Activated CD8-positive, alpha-beta T cell treated with anti-CD3 and anti-CD28 coated beads for 36 hours (primary cell): ENCODE measurements around the gene C1orf21. TPM values are rescaled to one million over a fixed set of nuclear protein-coding genes. Genes with fewer than 3 reads are reported as not detected.

Experiments
- ATAC-seq: fragments of 200-7000 bp; cut with Tn5 transposase; one replicate; pipeline ENCODE4 v1.10.0; 2021; ENCODE audit warnings: mild to moderate bottlenecking, moderate library complexity
- CTCF ChIA-PET: fragments of 350-600 bp; sonication (Branson Sonifier 250); formaldehyde crosslinking; loops from one replicate; lab custom pipeline; 2021; ENCODE audit warnings: antibody characterized with exemption; lab: Charles Lee
- POLR2A ChIA-PET: fragments of 350-600 bp; sonication (Branson Sonifier 250); formaldehyde crosslinking; loops from one replicate; lab custom pipeline; 2021; ENCODE audit warnings: antibody characterized with exemption; lab: Charles Lee
- DNase-seq: peaks from one replicate; pipeline ENCODE4 v3.0.0-alpha.2; 2020
- H3K27ac Mint-ChIP-seq: one replicate; pipeline ENCODE4 v1.8.0; 2021; ENCODE audit warnings: mild to moderate bottlenecking, mixed read lengths
- H3K27me3 Mint-ChIP-seq: one replicate; pipeline ENCODE4 v1.8.0; 2021; ENCODE audit warnings: mixed read lengths
- H3K36me3 Mint-ChIP-seq: one replicate; pipeline ENCODE4 v1.8.0; 2021; ENCODE audit warnings: low read depth, mixed read lengths
- H3K4me1 Mint-ChIP-seq: one replicate; pipeline ENCODE4 v1.8.0; 2021; ENCODE audit warnings: low read depth, mixed read lengths
- H3K4me3 Mint-ChIP-seq: one replicate; pipeline ENCODE4 v1.8.0; 2021; ENCODE audit warnings: mild to moderate bottlenecking, moderate library complexity, mixed read lengths
- H3K9me3 Mint-ChIP-seq: one replicate; pipeline ENCODE4 v1.8.0; 2021; ENCODE audit warnings: mixed read lengths
- intact Hi-C: fragments of 100-400 bp; cut with micrococcal nuclease; formaldehyde crosslinking; loops from one replicate; pipeline ENCODE4 v1.10.0; 2022
- total RNA-seq, 2 experiments: library from RNA; stranded (reverse); gene quantifications; one replicate each; pipeline ENCODE4 v1.2.3, GENCODE V29; 2021
- TF ChIP-seq, protein P1 (sequence below): fragments of 200-600 bp; IDR thresholded peaks from one replicate; pipeline ENCODE4 v1.8.0; 2022; ENCODE audit warnings: antibody characterized with exemption, mild to moderate bottlenecking

The C1orf21 gene
- total RNA-seq, 2 experiments from 2014 or later, result 3.8 to 4.6 TPM

DNA sequence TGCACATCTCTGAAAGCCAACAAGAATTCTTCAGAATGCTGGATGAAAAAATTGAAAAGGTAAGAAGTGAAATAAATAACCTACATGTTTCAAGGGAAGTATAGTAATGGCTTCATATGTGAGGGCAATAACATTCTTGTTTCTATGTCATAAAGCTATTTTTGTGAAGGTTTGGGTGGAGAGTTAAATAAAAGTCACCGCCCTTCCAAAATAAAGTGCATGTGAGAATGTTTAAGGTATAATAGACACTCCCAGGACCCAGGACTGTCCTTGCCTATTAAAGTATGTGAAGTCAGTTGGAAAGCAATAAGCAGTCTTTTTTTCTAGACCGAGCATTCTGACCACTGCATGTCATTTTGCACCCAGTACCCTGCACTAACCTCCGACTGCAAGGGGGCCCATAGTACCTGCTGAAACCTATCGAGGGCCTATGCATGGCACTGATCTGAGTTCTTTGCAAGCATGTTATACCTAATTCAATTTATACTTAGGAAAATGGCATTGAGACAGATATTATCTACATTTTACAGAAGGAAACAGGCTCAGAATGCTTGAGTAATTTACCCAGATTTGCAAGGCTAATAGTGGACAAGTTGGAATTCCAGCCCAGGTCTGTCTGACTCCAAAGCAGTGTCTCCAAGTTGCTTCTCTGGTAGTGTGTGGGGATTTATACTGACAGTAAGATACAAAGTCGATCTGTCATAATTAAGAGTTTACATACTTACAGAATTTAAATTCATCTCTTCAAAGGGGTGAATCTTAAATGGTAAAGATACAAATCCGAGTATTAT, 211.8 kb downstream of the C1orf21 start:
- Mint-ChIP-seq H3K36me3 (no peaks in the 10 kb centered on the region), H3K4me1 (no peaks in the 10 kb centered on the region), H3K9me3 (no peaks in the 10 kb centered on the region), H3K4me3 (no peak overlapping the region), H3K27ac (no peak overlapping the region), H3K27me3 (no peaks in the 10 kb centered on the region)
- DNase-seq (no peak), ATAC-seq (no peak)
- TF ChIP-seq, protein P1, sequence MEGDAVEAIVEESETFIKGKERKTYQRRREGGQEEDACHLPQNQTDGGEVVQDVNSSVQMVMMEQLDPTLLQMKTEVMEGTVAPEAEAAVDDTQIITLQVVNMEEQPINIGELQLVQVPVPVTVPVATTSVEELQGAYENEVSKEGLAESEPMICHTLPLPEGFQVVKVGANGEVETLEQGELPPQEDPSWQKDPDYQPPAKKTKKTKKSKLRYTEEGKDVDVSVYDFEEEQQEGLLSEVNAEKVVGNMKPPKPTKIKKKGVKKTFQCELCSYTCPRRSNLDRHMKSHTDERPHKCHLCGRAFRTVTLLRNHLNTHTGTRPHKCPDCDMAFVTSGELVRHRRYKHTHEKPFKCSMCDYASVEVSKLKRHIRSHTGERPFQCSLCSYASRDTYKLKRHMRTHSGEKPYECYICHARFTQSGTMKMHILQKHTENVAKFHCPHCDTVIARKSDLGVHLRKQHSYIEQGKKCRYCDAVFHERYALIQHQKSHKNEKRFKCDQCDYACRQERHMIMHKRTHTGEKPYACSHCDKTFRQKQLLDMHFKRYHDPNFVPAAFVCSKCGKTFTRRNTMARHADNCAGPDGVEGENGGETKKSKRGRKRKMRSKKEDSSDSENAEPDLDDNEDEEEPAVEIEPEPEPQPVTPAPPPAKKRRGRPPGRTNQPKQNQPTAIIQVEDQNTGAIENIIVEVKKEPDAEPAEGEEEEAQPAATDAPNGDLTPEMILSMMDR, result no peak
- ChIA-PET POLR2A (no interaction called here), CTCF (no interaction called here)
- intact Hi-C loops, result no loop called here

DNA sequence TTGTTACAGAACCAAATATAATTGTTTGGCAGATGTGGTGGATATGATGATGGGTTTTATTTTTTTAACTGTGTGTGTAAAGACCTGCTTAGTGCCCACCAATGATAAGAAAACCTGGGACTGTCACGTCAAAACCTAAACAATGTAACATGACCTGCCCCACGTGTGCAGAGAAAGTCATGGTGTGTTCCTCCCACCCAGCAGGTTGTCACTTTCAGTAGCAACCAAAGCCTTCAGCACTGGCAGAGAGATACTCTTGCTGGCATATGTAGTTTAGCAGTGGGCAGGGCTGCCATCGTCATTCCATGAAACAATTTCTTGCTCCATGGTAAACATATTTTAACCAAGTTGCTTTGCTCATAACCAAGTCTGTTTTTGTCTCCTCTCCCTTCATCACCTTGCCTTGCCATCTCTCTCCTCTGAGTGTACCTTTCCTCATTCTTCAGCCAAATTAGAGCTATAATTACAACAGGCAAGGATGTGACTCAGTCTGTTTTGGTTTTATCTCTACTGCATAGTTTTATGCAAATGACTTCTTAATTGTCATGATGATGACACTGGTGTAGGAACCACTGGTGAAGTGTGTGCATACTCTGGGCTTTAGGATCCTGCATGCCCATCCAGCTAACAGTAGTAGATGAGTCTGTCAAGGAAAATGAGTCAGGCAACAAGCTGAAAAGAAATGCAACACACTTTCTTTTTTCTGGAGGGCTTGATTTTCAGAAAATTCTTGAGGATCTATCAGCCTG, 217.5 kb downstream of the C1orf21 start:
- ChIA-PET CTCF (no interaction called here), POLR2A (no interaction called here)
- no peaks in the 10 kb centered on the region for H3K36me3 Mint-ChIP-seq
- no peaks in the 10 kb centered on the region for H3K4me1 Mint-ChIP-seq
- TF ChIP-seq, protein P1, result no peak
- no peak overlapping the region for H3K4me3 Mint-ChIP-seq
- H3K27ac Mint-ChIP-seq, result no peak overlapping the region
- no peaks in the 10 kb centered on the region for H3K9me3 Mint-ChIP-seq
- DNase-seq, result no peak
- intact Hi-C loops, result no loop called here
- no peak for ATAC-seq
- no peaks in the 10 kb centered on the region for H3K27me3 Mint-ChIP-seq

DNA sequence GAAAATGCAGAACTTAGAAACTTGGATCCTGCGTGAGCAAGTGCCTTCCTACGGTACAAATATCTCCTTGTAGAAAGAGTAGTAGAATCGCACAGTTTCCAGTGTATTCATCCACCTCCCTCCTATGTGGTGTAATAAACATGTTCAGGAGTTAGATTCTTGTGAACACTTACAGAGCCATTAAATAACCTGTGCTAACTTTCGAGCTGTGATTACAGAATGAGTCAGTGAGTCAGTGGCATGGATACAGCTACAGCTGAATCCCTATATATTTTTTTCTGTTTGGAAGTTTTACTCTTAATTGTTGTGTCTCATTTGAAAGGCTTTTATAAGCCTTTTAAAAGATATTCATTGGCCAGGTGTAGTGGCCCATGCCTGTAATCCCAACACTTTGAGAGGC, 219.1 kb downstream of the C1orf21 start:
- H3K27me3 Mint-ChIP-seq, result no peaks in the 10 kb centered on the region
- no peak for ATAC-seq
- H3K4me1 Mint-ChIP-seq, result no peaks in the 10 kb centered on the region
- intact Hi-C loops, result no loop called here
- no peak for DNase-seq
- H3K27ac Mint-ChIP-seq, result no peak overlapping the region
- no peak overlapping the region for H3K4me3 Mint-ChIP-seq
- ChIA-PET POLR2A (no interaction called here), CTCF (no interaction called here)
- TF ChIP-seq, protein P1, result no peak
- no peaks in the 10 kb centered on the region for H3K9me3 Mint-ChIP-seq
- no peaks in the 10 kb centered on the region for H3K36me3 Mint-ChIP-seq

DNA sequence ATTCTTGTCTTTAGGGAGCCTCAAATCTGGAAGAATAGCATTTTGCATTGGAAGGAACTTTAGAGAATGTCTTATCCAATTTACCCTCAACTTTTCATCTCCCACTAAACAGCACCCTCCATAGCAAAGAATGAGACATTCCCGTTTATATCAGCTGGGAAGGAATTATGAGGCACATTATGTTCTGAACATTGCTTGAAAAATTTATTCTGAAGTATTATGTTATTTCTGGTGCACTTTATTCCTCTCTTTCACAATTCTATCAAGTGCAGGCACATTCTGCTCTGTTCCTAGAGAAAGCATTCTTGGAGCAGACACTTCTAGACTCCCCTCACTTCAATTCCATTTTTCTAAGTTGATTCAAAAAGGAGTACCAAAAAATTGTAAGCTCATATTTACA, 220.0 kb downstream of the C1orf21 start:
- Mint-ChIP-seq H3K4me3 (no peak overlapping the region), H3K9me3 (no peaks in the 10 kb centered on the region), H3K27ac (no peak overlapping the region), H3K4me1 (no peaks in the 10 kb centered on the region), H3K27me3 (no peaks in the 10 kb centered on the region), H3K36me3 (no peaks in the 10 kb centered on the region)
- CTCF ChIA-PET, result no interaction called here
- TF ChIP-seq, protein P1, result no peak
- no peak for ATAC-seq
- intact Hi-C loops, result no loop called here
- POLR2A ChIA-PET, result no interaction called here
- no peak for DNase-seq

DNA sequence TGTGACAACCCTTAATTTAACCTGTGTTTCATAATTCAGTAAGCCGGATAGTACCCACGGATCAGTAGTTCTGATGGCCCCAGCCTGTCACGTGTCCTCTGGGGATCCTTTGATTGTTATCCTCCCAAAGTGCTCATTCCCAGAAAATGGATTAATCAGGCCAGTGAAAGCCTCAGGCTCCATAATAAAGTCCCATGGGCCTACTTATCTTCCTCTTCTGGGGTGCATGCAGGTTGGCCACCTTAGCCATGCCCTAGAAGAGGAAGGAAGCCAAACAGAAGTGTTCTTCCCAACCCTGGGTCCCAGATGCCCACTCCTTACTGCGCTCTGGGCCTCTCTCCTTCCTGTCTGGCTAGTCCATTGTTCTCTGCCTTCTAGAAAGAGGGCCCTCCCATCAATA, 221.8 kb downstream of the C1orf21 start:
- H3K36me3 Mint-ChIP-seq, result no peaks in the 10 kb centered on the region
- H3K4me1 Mint-ChIP-seq, result no peaks in the 10 kb centered on the region
- TF ChIP-seq, protein P1, result no peak
- ATAC-seq (no peak), DNase-seq (no peak)
- H3K27ac Mint-ChIP-seq, result no peak overlapping the region
- CTCF ChIA-PET, result no interaction called here
- H3K27me3 Mint-ChIP-seq, result no peaks in the 10 kb centered on the region
- intact Hi-C loops, result no loop called here
- no peaks in the 10 kb centered on the region for H3K9me3 Mint-ChIP-seq
- no peak overlapping the region for H3K4me3 Mint-ChIP-seq
- POLR2A ChIA-PET, result no interaction called here
